ENCODE results near the gene SH3GL1.

SH3GL1 gene

DNA sequence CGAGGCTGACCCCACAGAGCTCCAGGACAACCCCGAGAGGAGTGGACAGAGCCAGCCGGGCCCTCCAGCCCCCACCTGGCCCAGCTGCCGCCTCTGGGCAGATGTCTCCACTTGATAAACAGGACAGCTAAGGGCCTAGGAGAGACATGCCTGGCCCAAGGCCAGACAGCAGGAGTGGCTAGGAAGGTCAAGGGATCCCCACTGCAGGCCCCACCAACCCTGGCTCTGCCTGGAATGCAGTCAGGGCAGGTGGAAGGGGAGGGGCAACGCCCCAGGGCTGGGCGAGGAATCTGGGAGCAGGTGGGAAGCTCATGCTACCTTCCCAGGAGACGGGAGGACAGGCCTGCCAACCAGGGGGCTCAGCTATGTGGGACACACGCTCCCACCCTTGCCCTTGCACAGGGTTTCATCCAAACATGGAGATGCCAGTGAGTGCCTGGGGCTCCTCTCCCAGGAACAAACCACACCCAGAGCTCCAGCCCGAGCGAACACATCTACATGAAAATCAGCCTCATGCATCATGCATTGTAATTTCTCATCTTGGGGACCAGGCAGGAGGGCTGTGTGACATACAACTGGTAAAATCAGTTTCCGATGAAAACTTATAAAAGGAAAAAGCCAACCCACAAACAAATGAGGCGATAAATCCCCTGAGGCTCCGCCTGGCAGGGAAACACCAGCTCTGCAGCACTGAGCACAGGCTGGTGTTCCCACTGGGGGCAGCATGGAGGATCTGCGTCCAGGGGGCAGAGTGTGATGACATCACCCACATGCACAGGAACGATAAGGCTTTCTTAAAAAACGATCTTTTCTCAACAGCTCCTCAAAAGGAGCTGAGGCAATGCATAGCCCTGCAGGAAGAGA is 25.0 kb downstream of the SH3GL1 start:
- no peak for DNase-seq (ENCODE audit: low spot score)

DNA sequence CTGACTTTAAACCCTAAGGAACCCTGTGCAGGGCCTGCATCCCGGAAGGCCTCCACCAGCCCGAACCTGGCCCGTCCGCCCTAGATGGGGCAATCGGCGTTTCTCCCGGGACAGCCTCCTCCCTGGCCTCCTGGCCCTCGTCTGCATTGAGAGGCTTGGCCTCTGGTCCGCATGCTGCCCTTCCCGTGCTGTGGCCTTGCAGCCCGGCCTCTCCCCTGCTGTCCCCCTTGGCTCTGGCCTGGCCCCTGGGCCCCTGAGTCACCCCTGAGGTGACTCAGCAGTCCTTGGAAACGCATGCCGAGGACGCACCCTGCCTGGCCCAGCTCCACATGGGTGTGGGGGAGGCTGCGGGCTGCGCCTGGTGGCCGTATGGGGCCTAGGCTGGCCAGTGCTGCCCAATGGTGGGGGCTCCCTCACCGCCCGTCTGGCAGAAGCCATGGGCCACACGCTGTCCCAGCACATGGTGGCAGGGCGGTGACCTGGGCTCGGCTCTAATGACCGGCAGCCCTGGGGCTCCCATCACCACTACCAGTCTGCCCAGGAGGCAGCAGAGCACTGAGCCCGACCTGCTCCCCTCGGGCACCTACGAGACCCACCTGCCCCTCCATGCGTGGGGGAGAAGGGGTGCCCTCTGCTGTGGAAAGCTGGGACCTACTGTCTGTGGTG is 25.7 kb downstream of the SH3GL1 start:
- DNase-seq (ENCODE audit: low spot score) = no peak

DNA sequence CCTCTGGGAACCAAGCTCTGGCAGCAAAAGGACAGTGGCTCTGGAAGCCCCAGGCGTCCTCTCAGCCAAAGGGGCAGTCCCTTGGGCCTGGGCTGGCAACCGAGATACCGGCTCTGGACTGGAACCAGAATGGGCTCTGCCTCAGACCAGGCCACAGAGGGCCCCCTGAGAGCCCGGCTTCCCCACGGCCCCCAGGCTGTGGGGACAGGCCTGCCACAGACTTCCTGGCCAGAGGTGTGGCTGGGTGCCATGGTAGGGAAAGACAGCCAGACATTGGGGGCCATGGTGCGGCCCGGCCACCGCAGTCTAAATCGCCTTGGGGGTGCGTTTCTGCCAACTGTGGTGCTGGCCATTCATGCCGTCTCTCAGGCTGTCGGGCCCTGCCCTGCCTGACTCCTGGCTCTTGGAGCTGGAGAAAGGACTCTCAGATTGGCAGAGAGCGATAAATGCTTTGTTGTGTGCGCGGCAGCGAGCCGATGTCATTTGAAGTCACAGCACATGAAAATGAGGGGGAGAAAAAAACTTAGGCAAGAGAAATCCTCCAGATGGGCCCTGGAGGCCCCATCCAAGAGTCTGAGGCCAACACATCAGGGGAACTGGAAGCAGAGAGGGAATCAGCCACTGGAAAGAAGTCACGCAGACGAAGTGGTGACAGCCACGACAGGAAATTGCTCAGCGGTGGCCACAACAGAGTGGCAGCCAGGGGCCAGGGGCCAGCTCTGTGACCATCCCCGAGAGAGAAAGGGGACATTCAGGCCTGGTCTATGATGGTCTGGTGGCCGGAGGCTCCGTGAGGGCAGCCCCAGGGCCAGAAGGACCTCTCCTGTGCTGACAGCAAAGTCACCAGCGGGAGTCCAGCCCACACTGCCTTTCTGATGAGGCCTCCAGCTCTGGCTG is 26.5 kb downstream of the SH3GL1 start:
- DNase-seq (ENCODE audit: low spot score) = peak; percentile 67

DNA sequence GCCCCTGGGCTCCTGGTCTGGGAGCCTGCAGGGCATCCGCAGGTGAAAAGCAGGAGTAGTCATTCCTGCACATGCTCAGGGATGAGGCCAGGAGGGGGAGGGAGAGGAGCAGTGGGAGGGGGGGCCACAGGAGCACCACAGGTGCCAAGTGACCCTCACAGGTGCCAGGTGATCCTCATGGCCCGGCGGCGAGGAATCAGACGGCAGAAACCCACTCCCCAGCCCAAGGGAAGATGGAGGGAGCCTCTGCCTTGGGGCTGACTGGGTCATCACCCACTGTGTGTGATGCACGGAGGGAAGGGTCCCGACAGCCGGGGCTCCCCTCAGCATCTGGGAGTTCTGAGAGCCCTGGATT is 27.4 kb downstream of the SH3GL1 start:
- no peak for DNase-seq (ENCODE audit: low spot score)

DNA sequence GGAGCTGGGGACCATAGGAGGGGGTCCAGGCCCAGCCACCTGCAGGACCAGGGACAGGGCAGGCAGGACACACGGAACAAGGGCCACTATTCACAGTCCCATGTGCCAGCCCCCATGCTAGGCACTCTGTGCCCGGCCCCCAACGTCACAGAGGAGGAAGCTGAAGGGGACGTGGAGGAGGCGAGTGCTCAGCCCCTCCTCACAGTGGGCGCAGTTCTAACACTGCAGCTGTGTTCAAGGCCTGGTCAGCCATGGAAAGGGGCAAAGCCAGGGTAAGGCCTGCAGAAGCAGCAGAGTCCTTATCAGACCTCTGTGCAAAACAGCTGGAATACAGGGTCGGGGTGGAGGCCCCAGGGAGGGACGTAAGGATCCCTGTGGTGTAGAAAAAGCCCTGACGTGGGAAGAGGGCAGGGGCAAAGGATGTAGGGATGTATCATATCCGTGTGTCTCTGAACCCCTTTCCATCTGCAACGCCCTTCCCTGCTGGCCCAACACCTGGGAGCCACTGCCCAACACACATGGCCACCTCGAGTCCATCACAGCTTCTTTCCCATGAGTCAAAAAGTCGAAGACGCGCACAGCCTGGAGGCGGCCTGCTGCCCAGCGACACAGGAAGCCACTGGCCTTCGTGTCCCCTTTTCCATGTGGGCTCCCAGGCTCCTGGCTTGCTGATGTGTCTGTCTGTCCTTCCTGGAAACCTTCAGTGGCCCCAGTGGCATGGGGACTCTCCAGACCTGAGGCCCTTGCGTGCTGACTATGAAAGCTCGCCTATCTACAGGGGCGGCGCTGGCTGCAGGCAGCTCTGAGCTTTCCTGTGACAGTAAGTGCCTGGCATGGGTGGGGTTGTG is 28.0 kb downstream of the SH3GL1 start:
- DNase-seq (ENCODE audit: low spot score) = no peak

DNA sequence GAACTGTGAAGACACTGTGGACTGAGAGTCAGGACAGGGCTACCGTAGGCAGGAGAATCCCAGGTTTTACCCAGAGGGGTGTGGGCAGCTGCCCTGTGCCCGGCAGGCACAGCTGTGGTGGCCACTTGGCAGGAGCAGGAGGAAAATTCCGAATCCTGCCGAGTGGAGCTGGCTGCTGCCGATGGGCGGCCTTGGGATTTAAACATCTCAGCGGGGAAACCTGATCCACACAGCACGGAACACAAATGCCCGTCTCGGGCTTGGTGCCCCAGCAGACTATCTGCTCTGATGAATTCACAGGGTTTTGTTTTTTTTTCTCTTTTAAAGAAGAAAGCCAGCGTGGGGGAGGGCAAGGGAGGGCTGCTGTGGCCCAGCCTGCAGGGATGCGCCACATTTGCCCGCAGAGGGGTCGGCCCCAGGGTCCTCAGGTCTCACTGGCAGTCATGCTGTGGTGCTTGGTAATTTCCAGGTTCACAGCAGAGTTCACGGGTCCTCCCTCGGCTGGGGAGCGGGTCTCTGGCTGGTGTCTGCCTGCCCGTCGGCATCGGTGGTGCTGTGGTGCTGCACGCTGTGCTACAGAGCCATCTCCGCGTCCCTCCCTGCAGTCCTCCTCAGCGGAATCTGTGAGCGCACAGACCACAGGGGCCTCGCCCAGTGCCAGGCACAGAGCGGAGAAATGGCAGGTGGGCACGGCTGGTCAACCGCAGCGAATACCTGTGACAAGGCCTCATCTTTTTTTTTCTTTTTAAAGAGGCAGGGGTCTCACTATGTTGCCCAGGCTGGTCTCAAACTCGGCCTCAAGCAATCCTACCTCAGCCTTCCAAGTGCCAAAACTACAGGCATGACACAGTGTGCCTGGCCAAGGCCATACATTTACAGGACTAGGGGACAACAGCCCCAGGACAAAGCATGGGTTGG is 28.8 kb downstream of the SH3GL1 start:
- DNase-seq (ENCODE audit: low spot score) = no peak

DNA sequence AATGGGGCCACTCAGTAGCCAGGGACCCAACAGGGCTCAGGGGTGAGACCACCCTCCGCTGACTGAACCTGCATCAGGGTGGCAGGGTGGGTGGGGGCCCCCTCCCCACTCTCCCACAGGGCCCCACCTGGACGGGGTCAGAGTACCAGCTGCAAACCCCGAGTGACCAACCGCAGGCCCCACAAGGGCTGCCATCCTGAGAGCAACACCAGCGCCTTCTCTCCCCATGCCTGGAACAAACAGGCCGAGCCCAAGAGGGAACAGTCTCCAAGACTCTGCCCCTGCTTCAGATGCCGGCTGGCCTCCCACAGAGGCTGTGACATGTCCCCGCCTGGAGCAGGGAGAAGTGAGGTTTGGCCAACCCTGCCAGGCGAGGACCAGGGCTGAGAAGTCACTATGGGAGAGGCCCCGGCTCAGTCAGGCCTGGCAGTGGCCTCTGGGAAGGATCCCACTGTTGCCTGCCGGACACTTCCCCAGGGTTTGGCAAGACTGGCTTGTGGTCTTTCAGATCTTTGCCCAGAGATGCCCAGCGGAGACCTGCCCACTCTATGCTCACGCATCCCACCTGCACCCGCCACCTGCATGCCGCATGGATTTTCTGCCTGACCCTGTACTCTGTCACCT is 29.8 kb downstream of the SH3GL1 start:
- DNase-seq (ENCODE audit: low spot score) = no peak

DNA sequence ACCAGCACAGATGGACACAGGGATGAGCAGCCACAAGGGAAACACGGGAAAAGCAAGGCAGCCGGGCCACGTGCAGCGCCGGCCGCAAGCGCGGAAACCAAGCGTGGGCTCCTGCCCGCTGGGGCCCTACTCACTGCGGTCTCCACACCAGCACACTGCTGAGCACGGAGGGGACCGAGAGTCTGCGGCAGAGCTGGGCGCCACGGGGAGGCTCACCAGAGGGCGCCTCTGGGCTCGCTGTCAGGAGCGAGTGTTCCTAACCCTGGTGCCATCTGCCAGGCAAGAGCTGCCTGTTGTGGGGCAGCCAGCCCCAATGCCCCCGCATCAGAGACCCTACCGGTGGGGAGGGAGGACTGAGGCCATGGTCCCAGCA is 30.5 kb downstream of the SH3GL1 start:
- DNase-seq (ENCODE audit: low spot score) = no peak

DNA sequence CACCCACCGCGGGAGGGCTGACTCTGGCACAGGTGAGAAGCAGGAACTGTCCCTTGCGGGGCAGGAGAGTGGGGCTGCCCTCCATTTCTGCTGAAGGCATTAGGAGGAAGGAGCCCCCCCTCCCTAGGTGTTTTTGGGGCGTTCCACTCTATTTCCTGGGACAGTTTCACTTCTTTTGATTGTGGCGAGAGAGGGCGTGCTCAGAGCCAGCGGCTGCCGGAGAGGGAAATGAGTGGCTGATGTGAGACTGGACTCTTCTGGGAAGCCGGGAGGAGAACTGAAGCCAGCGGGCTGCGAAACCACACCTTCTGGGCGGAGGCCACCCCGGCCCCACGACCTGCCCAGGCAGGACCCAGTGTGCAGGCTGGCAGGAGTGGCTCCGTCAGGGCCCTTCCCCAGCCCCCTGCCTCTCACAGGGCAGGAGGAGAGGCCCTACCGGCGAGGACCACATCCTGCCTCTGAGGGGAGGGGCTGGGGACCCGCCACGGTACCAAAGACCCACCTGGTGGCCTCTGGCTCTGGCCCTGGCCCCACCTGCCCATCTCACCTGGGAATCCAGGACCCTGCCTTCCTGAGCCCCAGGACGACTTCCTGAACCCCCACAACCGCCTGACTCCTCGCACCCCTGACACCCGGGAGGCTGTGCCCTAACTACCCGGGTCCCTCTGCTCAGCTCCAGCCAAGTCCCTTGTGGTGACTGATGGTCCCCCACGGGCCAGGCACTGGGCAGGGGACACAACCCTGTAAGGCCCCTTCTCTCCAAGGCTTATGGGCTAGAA is 31.0 kb downstream of the SH3GL1 start:
- no peak for DNase-seq (ENCODE audit: low spot score)

DNA sequence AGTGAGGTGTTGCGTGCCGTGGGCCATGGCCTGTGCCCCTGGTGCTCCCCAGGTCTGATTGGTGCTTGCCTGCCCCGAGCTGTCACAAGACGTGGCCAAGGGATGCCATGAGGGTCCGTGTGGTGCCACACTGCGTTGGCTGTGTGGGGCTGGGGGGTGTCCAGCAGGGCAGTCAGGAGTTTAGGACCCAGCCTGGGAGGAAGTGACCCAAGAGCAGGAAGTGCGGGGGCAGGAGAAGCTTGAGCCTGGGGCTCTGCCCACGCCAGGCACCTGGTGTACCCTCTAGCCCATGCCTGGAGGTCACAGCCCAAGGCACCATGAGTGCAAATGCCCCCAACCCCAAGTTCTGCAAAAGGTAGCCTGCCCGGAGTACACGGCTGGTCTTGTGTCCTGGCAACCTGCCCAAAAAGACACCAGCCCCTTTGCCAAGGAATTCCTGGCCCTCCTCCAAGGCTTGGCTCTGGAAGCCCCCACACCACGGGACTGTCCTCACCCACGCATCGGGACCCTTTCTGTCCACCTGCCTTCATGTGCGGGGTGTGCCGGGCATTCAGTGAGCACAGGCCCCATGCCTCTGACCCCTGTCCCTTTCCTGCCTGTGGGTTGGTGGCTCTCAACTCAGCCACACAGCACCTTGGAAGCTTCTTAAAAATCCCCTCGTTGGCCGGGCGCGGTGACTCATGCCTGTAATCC is 32.1 kb downstream of the SH3GL1 start:
- no peak for DNase-seq (ENCODE audit: low spot score)

DNA sequence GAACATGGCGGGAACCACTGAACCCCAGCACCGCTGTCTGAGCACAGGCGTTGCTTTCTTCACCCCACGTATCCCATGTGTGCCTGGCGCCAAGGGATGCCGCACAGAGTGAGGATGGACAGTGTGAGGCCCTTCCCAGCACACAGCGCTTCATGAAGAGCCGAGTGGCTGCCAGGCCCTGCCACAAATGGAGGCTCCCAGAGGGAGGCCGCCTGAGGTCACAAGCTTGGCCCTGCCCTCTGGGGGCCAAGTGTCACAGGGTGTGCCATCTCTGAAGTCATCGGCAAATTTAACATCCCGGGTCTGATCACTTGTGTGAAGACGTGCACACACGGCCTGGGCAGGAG is 32.6 kb downstream of the SH3GL1 start:
- DNase-seq (ENCODE audit: low spot score) = no peak

DNA sequence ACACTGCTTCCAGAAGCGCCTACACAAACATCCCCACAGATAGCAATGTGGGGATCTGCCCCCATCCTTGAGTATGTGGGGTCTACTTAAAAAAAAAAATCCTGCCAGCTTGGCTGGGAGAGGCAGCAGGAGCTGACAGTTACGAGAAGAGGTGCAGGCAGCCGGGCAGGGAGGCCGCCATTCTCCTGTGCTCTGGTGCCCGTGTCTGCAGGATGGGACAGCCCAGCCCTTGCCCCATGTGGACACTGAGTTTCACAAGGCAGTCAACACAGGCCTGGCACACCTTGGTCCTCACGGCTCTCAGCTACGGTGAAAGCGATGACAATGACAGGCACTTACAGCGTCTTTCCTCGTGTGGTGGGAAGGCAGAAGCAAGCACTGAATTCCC is 33.0 kb downstream of the SH3GL1 start:
- DNase-seq (ENCODE audit: low spot score) = no peak

DNA sequence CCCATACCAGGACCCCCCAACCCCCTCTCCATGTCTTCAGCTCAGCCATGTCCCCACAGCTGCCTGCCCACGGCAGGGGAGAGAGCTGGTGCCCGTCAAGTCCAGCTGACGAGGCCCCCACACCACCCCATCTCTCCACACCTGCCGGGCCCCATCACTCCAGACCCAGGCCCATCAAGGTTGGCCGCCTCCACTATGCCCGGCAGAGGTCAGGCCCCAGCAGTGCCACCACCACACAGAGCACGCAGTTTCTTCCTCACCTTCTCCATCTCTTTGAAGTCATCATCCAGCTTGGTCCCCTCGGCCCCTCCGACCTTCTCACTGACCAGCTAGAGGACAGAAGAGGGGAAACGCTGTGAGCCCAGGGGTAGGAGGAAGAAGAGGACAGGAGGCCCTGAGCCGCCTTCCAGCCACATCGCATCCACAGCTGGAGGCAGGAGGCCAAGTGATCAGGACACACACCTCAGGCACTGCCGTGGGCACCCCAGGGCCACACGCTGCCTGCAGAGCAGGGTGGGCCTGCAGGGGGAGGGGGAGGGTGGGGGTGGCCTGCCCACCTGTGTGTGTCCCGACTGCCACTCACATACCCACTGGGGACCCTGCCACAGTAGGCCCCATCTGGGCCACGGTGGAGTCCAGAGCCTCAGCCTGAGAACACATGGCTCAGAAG is 33.5 kb downstream of the SH3GL1 start:
- DNase-seq (ENCODE audit: low spot score) = no peak

DNA sequence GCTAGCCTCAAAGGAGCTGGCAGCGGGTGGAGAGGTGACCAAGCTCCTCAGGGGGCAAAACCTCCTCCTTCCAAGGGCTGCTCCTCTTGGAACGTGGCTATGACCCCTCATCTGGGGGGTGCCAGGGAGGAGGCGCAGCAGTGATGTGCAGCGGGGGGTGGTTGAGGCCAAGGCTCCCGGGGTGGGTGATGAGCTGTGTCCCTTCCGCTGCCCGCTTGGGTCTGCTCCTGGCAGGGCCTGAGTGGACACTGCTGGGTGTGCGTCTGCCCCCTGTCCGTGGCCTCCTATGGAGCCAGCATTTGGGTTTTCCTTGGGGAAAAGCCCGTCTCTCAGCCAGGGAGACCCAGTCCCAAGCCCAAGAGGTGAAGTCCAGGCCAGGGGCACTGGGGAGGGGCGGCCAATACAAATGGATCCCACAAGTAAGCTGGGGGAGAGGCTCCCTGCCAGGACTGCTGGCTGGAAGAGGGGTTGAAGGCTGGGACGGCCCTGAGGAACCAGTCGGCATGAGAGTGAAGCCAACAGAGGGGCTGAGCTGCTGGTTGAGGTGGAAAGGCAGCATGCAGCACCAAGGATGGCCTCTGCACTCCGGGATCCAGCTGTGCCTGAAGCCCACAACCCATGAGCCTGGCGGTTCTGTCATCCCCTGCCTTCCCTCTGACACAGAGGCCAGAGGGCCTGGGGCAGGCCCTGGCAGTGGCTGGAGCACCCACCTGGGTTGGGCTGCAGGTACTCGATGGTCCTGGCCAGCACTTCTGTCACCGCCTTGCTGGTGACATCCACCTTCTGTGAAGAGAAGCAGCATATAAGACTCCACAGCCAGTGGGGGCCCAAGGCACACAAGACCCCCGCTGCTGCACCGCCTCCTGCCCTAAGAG is 34.3 kb downstream of the SH3GL1 start:
- no peak for DNase-seq (ENCODE audit: low spot score)

DNA sequence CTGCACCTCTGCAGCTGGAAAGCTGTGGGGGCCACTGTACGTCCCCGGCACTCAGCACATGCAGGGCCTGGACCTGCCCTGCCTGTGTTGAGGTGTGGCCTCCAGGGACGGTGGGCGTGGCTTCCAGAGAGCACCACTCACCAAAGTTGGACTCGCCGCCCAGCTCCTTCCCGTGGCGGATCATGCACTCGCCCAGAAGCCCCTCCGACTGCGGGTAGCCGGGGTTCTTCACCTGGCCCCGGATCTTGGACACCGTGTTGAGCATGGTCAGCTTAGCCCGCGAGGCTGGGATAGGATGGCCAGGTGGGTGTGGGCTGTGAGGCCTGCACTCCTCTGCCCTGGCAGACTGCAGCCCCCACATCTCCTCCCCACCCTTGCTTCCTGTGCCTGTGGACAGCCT is 35.0 kb downstream of the SH3GL1 start:
- DNase-seq (ENCODE audit: low spot score) = no peak

DNA sequence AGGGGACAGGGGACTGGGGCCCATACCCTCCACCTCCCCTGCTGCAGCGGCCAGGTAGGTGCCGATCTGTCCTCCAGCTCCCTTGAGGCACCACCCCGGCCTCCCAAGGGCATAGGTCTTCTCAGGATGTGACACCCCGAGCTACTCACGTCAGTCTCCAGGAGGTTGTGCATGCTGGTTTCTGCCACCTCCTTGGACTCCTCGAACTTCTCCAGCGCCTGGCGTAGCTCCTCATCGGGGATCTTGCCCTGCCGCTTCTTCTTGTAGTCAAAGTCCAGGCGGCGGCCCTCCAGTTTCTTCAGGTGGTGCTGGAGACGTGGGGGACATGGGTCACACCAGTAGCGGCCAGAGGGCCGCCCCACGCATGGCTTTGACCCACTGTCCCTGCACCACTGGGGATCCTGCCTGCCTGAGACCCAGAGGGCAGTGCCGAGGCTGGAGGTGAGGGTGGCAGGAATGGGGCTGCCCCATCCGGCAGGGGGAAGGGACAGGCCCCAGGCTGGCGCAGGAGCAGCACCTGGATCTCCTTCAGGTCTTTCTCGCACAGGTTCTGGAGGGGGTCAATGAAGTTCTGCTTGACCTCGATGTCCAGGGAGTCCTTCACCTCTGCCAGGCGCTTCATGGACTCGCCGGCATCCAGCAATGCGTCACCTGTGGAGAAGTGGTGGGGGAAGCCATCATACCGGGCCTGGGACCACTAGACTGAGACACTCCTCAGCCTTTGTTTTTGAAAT is 36.6 kb downstream of the SH3GL1 start:
- no peak for DNase-seq (ENCODE audit: low spot score)

Measured in cerebellar cortex (tissue), 1 donor.